22Rv1 (cell line): Measurements from ENCODE around the gene C10orf95.

Source experiments
- H3K27ac ChIP-seq: fragments of 450-650 bp; 2 replicates; pipeline ENCODE4 v1.5.1; 2017
- ZFX ChIP-seq: fragments of 450-650 bp; IDR thresholded peaks from 2 replicates; pipeline ENCODE4 v1.6.1; 2017; ENCODE audit warnings: antibody characterized with exemption, borderline replicate concordance
- TF ChIP-seq, protein P1 (sequence below): fragments of 450-650 bp; IDR thresholded peaks from 2 replicates; pipeline ENCODE4 v1.5.1; 2017; ENCODE audit warnings: mild to moderate bottlenecking

The C10orf95 gene

DNA sequence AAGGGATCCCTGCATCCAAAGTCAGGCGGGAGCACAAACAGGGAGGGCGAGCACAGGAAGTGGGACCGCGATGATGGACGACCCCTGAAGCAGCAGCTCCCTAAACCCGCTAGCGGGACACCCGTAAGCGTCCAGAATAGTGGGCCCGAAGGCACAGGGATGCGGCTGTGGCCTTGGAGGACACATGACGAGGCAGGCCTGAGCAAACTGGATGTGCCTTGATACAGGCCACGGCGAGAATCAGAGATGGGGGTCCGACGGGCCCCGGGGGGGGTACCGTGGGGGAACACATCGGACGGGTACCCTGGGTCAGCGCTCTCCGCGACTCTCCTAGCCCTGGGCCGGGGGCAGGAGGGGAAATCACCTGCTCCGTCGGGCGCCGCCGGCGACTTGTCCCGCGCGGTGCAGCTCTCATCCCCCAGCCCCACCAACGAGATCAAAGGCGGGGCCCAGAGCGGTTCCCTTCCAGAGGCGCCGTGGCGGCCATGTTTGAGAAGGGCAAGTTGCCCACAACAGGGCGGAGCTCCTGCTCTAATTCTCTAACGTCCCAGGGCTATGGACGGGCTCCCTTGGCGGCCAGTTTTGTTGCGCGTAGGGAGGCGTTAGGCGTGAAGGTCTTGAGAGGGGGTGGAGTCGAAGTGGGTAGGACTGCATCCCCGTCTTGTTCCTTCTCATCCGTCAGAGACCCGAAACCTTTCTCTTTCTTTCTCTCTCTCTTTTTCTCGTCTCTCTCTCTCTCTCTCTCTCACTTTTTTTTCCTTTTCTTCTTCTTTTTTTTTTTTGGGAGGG lies 19.0 kb downstream of the C10orf95 start, which contains the start of gene CUEDC2:
Gene CUEDC2, minus strand, starts transcription at position 413 of the 789 bp plus-strand sequence. CDS start 7,386 bp downstream, outside the sequence.
- H3K27ac ChIP-seq = peak within 1 kb of the TSS; percentile 81
- no peak for TF ChIP-seq ZFX
- TF ChIP-seq, protein P1, sequence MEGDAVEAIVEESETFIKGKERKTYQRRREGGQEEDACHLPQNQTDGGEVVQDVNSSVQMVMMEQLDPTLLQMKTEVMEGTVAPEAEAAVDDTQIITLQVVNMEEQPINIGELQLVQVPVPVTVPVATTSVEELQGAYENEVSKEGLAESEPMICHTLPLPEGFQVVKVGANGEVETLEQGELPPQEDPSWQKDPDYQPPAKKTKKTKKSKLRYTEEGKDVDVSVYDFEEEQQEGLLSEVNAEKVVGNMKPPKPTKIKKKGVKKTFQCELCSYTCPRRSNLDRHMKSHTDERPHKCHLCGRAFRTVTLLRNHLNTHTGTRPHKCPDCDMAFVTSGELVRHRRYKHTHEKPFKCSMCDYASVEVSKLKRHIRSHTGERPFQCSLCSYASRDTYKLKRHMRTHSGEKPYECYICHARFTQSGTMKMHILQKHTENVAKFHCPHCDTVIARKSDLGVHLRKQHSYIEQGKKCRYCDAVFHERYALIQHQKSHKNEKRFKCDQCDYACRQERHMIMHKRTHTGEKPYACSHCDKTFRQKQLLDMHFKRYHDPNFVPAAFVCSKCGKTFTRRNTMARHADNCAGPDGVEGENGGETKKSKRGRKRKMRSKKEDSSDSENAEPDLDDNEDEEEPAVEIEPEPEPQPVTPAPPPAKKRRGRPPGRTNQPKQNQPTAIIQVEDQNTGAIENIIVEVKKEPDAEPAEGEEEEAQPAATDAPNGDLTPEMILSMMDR = no peak

DNA sequence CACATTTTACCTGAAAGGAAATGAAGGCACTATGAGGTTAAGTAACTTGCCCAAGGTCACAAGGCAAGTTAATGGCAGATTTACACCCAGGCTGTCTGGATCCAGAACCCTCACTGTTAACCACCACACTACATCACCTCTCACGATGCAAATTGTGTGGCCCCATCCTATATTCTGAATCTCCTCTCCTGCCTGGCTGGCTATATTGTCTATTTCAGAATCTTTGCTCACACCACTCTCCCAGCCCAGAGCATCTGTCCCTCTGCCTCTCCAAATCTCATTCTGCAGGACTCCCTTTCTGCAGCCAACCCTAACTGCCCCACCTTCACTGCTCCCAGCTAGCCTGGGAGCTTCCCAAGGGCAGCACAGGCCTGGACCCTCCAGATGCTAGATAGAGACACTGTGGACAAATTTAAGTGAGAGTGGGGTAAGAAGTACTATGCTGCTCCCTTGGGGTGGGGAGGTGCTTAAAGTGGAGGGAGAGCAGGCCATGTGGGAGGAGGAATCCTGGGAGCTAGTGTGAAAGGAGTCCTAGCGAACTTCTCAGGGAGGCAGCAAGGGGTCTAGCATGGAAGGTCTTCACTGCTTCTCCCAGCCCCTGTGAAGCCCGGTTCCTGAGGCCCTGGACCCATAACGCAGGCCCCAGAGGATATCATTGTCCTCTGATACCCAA lies 19.8 kb downstream of the C10orf95 start:
- TF ChIP-seq, protein P1 = no peak
- no peak for TF ChIP-seq ZFX

DNA sequence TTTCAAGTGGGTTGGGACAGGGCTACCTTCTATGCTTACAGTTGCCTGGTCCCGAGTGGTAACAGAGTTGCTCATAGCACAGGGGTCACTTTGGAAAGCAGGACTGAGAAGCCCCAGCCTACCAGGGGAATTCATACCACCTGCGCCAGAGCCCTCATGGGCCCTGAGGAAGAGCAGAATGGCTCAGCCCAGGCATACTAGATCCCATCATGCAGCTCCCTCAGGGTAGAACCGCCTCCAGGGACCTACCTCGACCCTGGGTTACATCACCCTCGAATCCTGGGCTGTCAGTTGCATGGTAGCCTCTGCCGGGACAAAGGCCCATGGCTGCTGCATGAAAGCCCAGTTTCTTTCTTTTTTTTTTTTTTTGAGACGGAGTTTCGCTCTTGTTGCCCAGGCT lies 21.9 kb downstream of the C10orf95 start:
- TF ChIP-seq, protein P1 = no peak
- no peak for TF ChIP-seq ZFX
- peak overlapping the region; percentile 5; the same call in 1 of the 2 replicates for H3K27ac ChIP-seq

More for the DNA sequence above, 19.8 kb downstream of the C10orf95 start:
- H3K27ac ChIP-seq = peak overlapping the region; percentile 81

DNA sequence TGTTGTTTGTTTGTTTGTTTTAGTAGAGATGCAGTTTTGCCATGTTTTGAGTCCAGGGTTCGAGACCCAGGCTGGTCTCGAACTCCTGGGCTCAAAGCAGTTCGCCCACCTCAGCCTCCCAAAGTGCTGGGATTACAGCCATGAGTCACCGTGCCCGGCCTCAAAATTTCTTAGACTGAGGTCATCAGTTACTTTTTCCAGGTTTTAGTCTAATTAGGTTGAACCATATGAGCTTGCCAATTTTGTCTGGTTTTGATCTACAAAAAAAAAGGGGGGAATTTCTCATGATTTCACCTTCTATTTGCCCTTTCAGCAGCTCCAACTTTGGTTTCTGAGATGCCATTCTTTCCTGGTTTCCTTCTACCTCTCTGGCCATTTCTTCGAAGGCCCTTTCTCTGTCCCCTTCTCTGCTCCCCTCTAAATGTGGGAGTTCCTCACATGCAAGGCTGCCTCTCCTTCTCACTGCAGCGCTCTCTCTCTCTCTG lies 24.5 kb downstream of the C10orf95 start:
- H3K27ac ChIP-seq = peak overlapping the region; percentile 23; the same call in 1 of the 2 replicates
- no peak for TF ChIP-seq ZFX
- TF ChIP-seq, protein P1 = no peak

DNA sequence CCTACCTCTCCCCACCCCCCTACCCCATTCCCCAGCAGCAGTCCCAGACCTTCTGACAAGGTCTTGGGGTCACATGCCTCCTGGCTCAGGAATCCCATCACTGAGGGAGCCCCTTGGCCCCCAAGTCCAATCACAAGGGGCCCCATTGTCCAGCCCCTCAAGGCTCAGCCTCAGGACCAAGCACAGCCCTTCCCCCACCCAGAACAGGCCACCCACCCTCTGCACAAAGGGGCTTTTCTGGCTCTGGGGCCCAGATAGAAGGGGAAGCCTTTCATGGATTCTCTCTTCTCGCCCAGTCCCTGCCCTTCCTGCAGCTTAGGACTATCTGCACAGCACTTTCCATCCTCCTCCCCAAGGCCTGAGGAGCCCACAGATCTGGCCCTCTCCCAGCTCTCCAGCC lies 25.9 kb downstream of the C10orf95 start:
- H3K27ac ChIP-seq = no peak overlapping the region
- TF ChIP-seq, protein P1 = no peak
- TF ChIP-seq ZFX = no peak

DNA sequence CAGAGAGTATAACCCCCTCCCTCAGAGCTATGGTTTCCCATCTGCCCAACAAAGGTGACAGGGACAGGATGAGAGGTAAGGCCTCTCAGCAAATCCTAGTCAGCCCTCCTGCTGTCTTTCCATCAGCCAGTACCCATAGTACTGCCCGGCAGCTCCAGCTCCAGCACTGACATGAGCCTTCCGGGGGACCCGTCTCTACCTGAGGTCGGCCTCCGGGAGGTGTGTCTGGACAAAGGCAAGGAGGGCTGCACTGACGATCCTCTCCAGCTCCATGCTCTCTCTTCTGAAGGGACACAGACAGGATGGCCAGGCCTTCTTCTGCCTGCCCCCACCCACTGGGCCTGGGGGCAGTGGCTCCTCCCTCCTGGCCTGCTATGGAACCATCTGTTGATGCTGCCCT lies 26.4 kb downstream of the C10orf95 start:
- TF ChIP-seq ZFX = no peak
- TF ChIP-seq, protein P1 = no peak
- no peak overlapping the region for H3K27ac ChIP-seq

DNA sequence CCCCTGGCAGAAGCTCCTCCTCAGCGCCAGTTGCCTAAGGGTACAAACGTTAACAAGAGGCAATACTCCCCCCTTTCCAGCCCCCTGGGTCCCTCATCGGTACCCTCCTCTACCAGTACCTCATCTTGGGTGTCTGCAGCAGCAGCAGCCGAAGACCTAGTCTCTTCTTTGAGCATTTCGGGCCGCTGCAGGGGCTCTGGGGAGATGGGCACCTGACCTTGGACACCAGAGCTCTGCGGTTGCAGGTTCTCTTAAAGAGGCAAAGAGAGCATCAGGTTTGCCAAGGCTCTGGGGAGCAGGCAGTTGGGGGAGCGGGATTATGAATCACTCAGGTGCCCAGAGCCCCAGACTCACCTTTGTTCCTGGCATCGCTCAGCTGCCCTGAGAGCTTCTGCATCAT lies 27.2 kb downstream of the C10orf95 start:
- no peak for TF ChIP-seq ZFX
- TF ChIP-seq, protein P1 = no peak
- peak overlapping the region; percentile 20; the same call in 1 of the 2 replicates for H3K27ac ChIP-seq
